Frontal cortex (tissue), 4 donors: ENCODE results near the gene LMO7. TPM values are rescaled to one million over a fixed set of nuclear protein-coding genes. Genes with fewer than 3 reads are reported as not detected.
"Not testable (repeated sequence)": the region's sequence is repeated elsewhere in the genome, so short reads cannot be mapped to it uniquely, and the experiment has no call there.

Experiments
- DNase-seq, 2 donors: peaks; one replicate each; pipeline ENCODE4 v3.0.0; 2012; ENCODE audit warnings: low spot score in 2 of 2
- FAIRE-seq: peaks from 2 replicates; lab custom pipeline; 2012; peaks lifted over from hg19 to GRCh38; lab: Jason Lieb, UNC
- total RNA-seq: library from RNA; depleted of rRNA; stranded (reverse); fragments of >200 nt; gene quantifications from one replicate; pipeline ENCODE4 v1.2.3, GENCODE V29; 2014
- donor health status: control.
- donor health status: control.
- donor health status: control.

The LMO7 gene
- total RNA-seq, 1 donor from 2014 or later = 118 TPM

- DNase-seq (no peak), FAIRE-seq (no peak)
These were observed 156.5 kb downstream of the LMO7 start for GRCh38 chr13:75792526-75793187.

GRCh38 chr13:75793188-75793567 is 157.0 kb downstream of the LMO7 start:
- FAIRE-seq, DNase-seq: not testable (repeated sequence)

GRCh38 chr13:75794663-75795062 is 158.5 kb downstream of the LMO7 start:
- DNase-seq = no peak
- FAIRE-seq = no peak

- no peak for DNase-seq
- no peak for FAIRE-seq
These were observed 159.1 kb downstream of the LMO7 start for GRCh38 chr13:75795274-75795673.

- FAIRE-seq = no peak
These were observed 160.7 kb downstream of the LMO7 start for GRCh38 chr13:75796825-75797224.

GRCh38 chr13:75797239-75797638 is 161.1 kb downstream of the LMO7 start:
- DNase-seq (no peak), FAIRE-seq (no peak)

More at GRCh38 chr13:75796825-75797224, 160.7 kb downstream of the LMO7 start:
- DNase-seq = no peak

GRCh38 chr13:75797719-75798118 is 161.6 kb downstream of the LMO7 start:
- DNase-seq = no peak
- no peak for FAIRE-seq

- DNase-seq (no peak), FAIRE-seq (no peak)
These were observed 162.5 kb downstream of the LMO7 start for GRCh38 chr13:75798353-75799255.

- no peak for DNase-seq
These were observed 164.4 kb downstream of the LMO7 start for GRCh38 chr13:75800545-75800944.

GRCh38 chr13:75801388-75801945 is 165.3 kb downstream of the LMO7 start:
- no peak for DNase-seq
- no peak for FAIRE-seq

More at GRCh38 chr13:75800545-75800944, 164.4 kb downstream of the LMO7 start:
- FAIRE-seq = no peak

- DNase-seq (no peak), FAIRE-seq (no peak)
These were observed 166.0 kb downstream of the LMO7 start for GRCh38 chr13:75802161-75802560.

- FAIRE-seq (no peak), DNase-seq (no peak)
These were observed 167.1 kb downstream of the LMO7 start for GRCh38 chr13:75803164-75803611.

GRCh38 chr13:75804054-75804453 is 167.9 kb downstream of the LMO7 start:
- DNase-seq (no peak), FAIRE-seq (no peak)

- no peak for FAIRE-seq
These were observed 168.5 kb downstream of the LMO7 start for GRCh38 chr13:75804605-75805004.

GRCh38 chr13:75806117-75806516 is 170.0 kb downstream of the LMO7 start:
- FAIRE-seq (no peak), DNase-seq (no peak)

More at GRCh38 chr13:75804605-75805004, 168.5 kb downstream of the LMO7 start:
- no peak for DNase-seq

GRCh38 chr13:75811361-75811760 is 175.2 kb downstream of the LMO7 start:
- no peak for DNase-seq
- FAIRE-seq = no peak

GRCh38 chr13:75811841-75812240 is 175.7 kb downstream of the LMO7 start:
- FAIRE-seq (no peak), DNase-seq (no peak)

GRCh38 chr13:75812751-75813181 is 176.6 kb downstream of the LMO7 start:
- no peak for FAIRE-seq

GRCh38 chr13:75813323-75813722 is 177.2 kb downstream of the LMO7 start:
- FAIRE-seq (no peak), DNase-seq (no peak)

More at GRCh38 chr13:75812751-75813181, 176.6 kb downstream of the LMO7 start:
- peak in 1 of 2 donors; percentile 1 for DNase-seq

- FAIRE-seq (no peak), DNase-seq (no peak)
These were observed 182.2 kb downstream of the LMO7 start for GRCh38 chr13:75818179-75818967.
